Hepatocyte (in vitro differentiated cells): Measurements from ENCODE around the gene KLF2. TPM values are rescaled to one million over a fixed set of nuclear protein-coding genes. Genes with fewer than 3 reads are reported as not detected.

Source experiments
- DNase-seq: peaks from one replicate; pipeline ENCODE4 v3.0.0-alpha.2; 2016; ENCODE audit warnings: low spot score
- H2AFZ ChIP-seq: fragments of 200-600 bp; sonication (generic); 2 replicates; pipeline ENCODE4 v1.6.0; 2016; ENCODE audit warnings: antibody characterized with exemption, mild to moderate bottlenecking
- H3K27ac ChIP-seq: fragments of 200-600 bp; sonication (generic); 2 replicates; pipeline ENCODE4 v1.5.1; 2016; ENCODE audit warnings: mild to moderate bottlenecking
- H3K27me3 ChIP-seq: fragments of 200-600 bp; sonication (generic); 2 replicates; pipeline ENCODE4 v1.6.1; 2016
- H3K36me3 ChIP-seq: fragments of 200-600 bp; sonication (generic); replicated peaks from 2 replicates; pipeline ENCODE4 v1.5.1; 2016; ENCODE audit warnings: low read depth; ENCODE audit not compliant: insufficient read depth
- H3K4me1 ChIP-seq: fragments of 200-600 bp; sonication (generic); 2 replicates; pipeline ENCODE4 v1.5.1; 2016; ENCODE audit warnings: mild to moderate bottlenecking, moderate library complexity; ENCODE audit not compliant: insufficient read depth
- H3K4me2 ChIP-seq: fragments of 200-600 bp; sonication (generic); 2 replicates; pipeline ENCODE4 v1.6.0; 2016
- H3K4me3 ChIP-seq: fragments of 200-600 bp; sonication (generic); 2 replicates; pipeline ENCODE4 v1.5.1; 2016; ENCODE audit warnings: mild to moderate bottlenecking
- H3K79me2 ChIP-seq: fragments of 200-600 bp; sonication (generic); 2 replicates; pipeline ENCODE4 v1.6.0; 2017; ENCODE audit warnings: mild to moderate bottlenecking
- H3K9me2 ChIP-seq: fragments of 200-600 bp; sonication (generic); replicated peaks from 2 replicates; pipeline ENCODE4 v1.6.0; 2017; ENCODE audit warnings: mild to moderate bottlenecking; ENCODE audit not compliant: insufficient read depth
- H3K9me3 ChIP-seq: fragments of 200-600 bp; sonication (generic); 2 replicates; pipeline ENCODE4 v1.5.1; 2016; ENCODE audit warnings: low read depth, mild to moderate bottlenecking
- H4K20me1 ChIP-seq: fragments of 200-600 bp; sonication (generic); 2 replicates; pipeline ENCODE4 v1.6.0; 2016; ENCODE audit warnings: mild to moderate bottlenecking; ENCODE audit not compliant: insufficient read depth, poor library complexity, severe bottlenecking
- EZH2 ChIP-seq: fragments of 200-600 bp; sonication (generic); IDR thresholded peaks from 2 replicates; pipeline ENCODE4 v1.6.1; 2016; ENCODE audit warnings: antibody characterized with exemption, mild to moderate bottlenecking, borderline replicate concordance
- EZH2phosphoT487 ChIP-seq: fragments of 200-600 bp; sonication (generic); IDR thresholded peaks from one replicate; pipeline ENCODE4 v1.6.1; 2018; ENCODE audit warnings: antibody characterized with exemption, mild to moderate bottlenecking, low read depth, moderate library complexity; ENCODE audit not compliant: unreplicated experiment, severe bottlenecking
- WGBS: methylation state at CpG from one replicate; pipeline ENCODE4 v1.1.6; 2016; ENCODE audit warnings: low lambda C conversion rate; ENCODE audit errors: missing lambda C conversion rate; 5-methylcytosine and 5-hydroxymethylcytosine counted together
- polyA plus RNA-seq: library from polyadenylated mRNA; unstranded; fragments of >200 nt; fragmentation: Nextera tagmentation; extraction: Ambion mirVana; gene quantifications from 2 replicates; pipeline ENCODE4 v1.2.1, GENCODE V29; 2016
- total RNA-seq: library from RNA; depleted of rRNA; stranded (reverse); fragments of >200 nt; gene quantifications from 2 replicates; pipeline ENCODE4 v1.2.3, GENCODE V29; 2014
- TF ChIP-seq, protein P1 (sequence below): fragments of 200-600 bp; sonication (generic); IDR thresholded peaks from 2 replicates; pipeline ENCODE4 v1.5.1; 2016; ENCODE audit warnings: antibody characterized with exemption, mild to moderate bottlenecking; ENCODE audit not compliant: poor library complexity

KLF2 gene
- total and polyA plus RNA-seq, 2 experiments from 2014 or later, result 4.5 to 27.7 TPM

GRCh38 chr19:16376649-16377048 is 52.0 kb downstream of the KLF2 start:
- Histone ChIP-seq H4K20me1 (no peaks in the 10 kb centered on the region), H3K4me1 (no peaks in the 10 kb centered on the region), H3K4me3 (no peak overlapping the region), H3K79me2 (peaks cover 3% of the 10 kb centered on the region), H3K9me2 (no peaks in the 10 kb centered on the region), H3K9me3 (no peaks in the 10 kb centered on the region), H3K27ac (no peak overlapping the region), H3K27me3 (no peaks in the 10 kb centered on the region), H3K4me2 (no peak overlapping the region), H2AFZ (no peak overlapping the region), H3K36me3 (no peaks in the 10 kb centered on the region)
- TF ChIP-seq EZH2phosphoT487, result no peak
- TF ChIP-seq, protein P1, sequence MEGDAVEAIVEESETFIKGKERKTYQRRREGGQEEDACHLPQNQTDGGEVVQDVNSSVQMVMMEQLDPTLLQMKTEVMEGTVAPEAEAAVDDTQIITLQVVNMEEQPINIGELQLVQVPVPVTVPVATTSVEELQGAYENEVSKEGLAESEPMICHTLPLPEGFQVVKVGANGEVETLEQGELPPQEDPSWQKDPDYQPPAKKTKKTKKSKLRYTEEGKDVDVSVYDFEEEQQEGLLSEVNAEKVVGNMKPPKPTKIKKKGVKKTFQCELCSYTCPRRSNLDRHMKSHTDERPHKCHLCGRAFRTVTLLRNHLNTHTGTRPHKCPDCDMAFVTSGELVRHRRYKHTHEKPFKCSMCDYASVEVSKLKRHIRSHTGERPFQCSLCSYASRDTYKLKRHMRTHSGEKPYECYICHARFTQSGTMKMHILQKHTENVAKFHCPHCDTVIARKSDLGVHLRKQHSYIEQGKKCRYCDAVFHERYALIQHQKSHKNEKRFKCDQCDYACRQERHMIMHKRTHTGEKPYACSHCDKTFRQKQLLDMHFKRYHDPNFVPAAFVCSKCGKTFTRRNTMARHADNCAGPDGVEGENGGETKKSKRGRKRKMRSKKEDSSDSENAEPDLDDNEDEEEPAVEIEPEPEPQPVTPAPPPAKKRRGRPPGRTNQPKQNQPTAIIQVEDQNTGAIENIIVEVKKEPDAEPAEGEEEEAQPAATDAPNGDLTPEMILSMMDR, result no peak
- TF ChIP-seq EZH2, result no peak
- no peak for DNase-seq
- 94% methylated on average over 18 of the region's 18 CpGs for WGBS

GRCh38 chr19:16377521-16377920 is 52.9 kb downstream of the KLF2 start:
- 98% methylated on average over 9 of the region's 9 CpGs for WGBS

More at GRCh38 chr19:16377521-16377920, 52.9 kb downstream of the KLF2 start:
- no peak for DNase-seq
- Histone ChIP-seq H3K79me2 (peaks cover 3% of the 10 kb centered on the region), H3K9me3 (no peaks in the 10 kb centered on the region), H3K4me2 (no peak overlapping the region), H3K4me1 (no peaks in the 10 kb centered on the region), H3K9me2 (no peaks in the 10 kb centered on the region), H3K36me3 (no peaks in the 10 kb centered on the region), H2AFZ (no peak overlapping the region), H3K4me3 (no peak overlapping the region), H4K20me1 (no peaks in the 10 kb centered on the region), H3K27ac (no peak overlapping the region), H3K27me3 (no peaks in the 10 kb centered on the region)
- TF ChIP-seq EZH2, result no peak
- TF ChIP-seq, protein P1, result no peak
- TF ChIP-seq EZH2phosphoT487, result no peak

Other genes starting within 250 kb of the KLF2 start
- gene TPM4, start 248.3 kb upstream of the KLF2 start, total RNA-seq, result 405 and 417 TPM in 2 replicates
- 337 and 344 TPM in 2 replicates for gene TPM4, start 248.3 kb upstream of the KLF2 start, polyA plus RNA-seq
- gene RAB8A, start 212.9 kb upstream of the KLF2 start, total RNA-seq, result 60.2 and 77.0 TPM in 2 replicates
- 84.4 and 89.5 TPM in 2 replicates for gene RAB8A, start 212.9 kb upstream of the KLF2 start, polyA plus RNA-seq
- 4.0 and 6.1 TPM in 2 replicates for gene HSH2D, start 181.1 kb upstream of the KLF2 start, total RNA-seq
- gene HSH2D, start 181.1 kb upstream of the KLF2 start, polyA plus RNA-seq, result 3.5 and 3.7 TPM in 2 replicates
- not detected in 2 replicates for gene CIB3, start 151.3 kb upstream of the KLF2 start, total RNA-seq
- gene CIB3, start 151.3 kb upstream of the KLF2 start, polyA plus RNA-seq, result not detected in 2 replicates
- 132 and 133 TPM in 2 replicates for gene FAM32A, start 139.4 kb upstream of the KLF2 start, total RNA-seq
- 144 and 154 TPM in 2 replicates for gene FAM32A, start 139.4 kb upstream of the KLF2 start, polyA plus RNA-seq
- gene AP1M1, start 126.9 kb upstream of the KLF2 start, total RNA-seq, result 56.3 and 56.7 TPM in 2 replicates
- 92.6 and 93.3 TPM in 2 replicates for gene AP1M1, start 126.9 kb upstream of the KLF2 start, polyA plus RNA-seq
- 10.2 and 15.9 TPM in 2 replicates for gene EPS15L1, start 147.1 kb downstream of the KLF2 start, total RNA-seq
- gene EPS15L1, start 147.1 kb downstream of the KLF2 start, polyA plus RNA-seq, result 26.8 and 27.7 TPM in 2 replicates
- not detected in 2 replicates for gene CALR3, start 171.3 kb downstream of the KLF2 start, total RNA-seq
- not detected in 2 replicates for gene CALR3, start 171.3 kb downstream of the KLF2 start, polyA plus RNA-seq
- 2.2 and 3.0 TPM in 2 replicates for gene C19orf44, start 171.6 kb downstream of the KLF2 start, total RNA-seq
- gene C19orf44, start 171.6 kb downstream of the KLF2 start, polyA plus RNA-seq, result 2.5 and 2.9 TPM in 2 replicates
- 6.1 and 7.8 TPM in 2 replicates for gene CHERP, start 217.6 kb downstream of the KLF2 start, total RNA-seq
- gene CHERP, start 217.6 kb downstream of the KLF2 start, polyA plus RNA-seq, result 38.7 and 40.2 TPM in 2 replicates
- 32.0 and 38.3 TPM in 2 replicates for gene SLC35E1, start 247.6 kb downstream of the KLF2 start, total RNA-seq
- 33.0 and 33.3 TPM in 2 replicates for gene SLC35E1, start 247.6 kb downstream of the KLF2 start, polyA plus RNA-seq